Mesenchymal stem cell (in vitro differentiated cells and primary cell): Measurements from ENCODE around the gene COBLL1.

Source experiments
- DNase-seq: peaks from one replicate; pipeline ENCODE4 v3.0.0-alpha.2; 2013
- H2AFZ ChIP-seq: one replicate; pipeline ENCODE4 v1.6.1; 2013; ENCODE audit warnings: low read depth, mild to moderate bottlenecking, control low read depth, inconsistent platforms, low read length, moderate library complexity
- H2AK5ac ChIP-seq: 2 replicates; pipeline ENCODE4 v1.6.1; 2013; ENCODE audit warnings: low read length, moderate library complexity, mild to moderate bottlenecking, inconsistent platforms; ENCODE audit not compliant: severe bottlenecking
- H2BK120ac ChIP-seq: one replicate; pipeline ENCODE4 v1.6.1; 2013; ENCODE audit warnings: low read depth, mild to moderate bottlenecking, inconsistent platforms, low read length, moderate library complexity
- H2BK12ac ChIP-seq, 2 experiments: one replicate each; pipeline ENCODE4 v1.6.1; 2013; ENCODE audit warnings: inconsistent platforms in 2 of 2, low read length in 2 of 2, mild to moderate bottlenecking in 2 of 2, moderate library complexity in 2 of 2, control low read depth in 1 of 2
- H2BK15ac ChIP-seq: one replicate; pipeline ENCODE4 v1.6.1; 2013; ENCODE audit warnings: mild to moderate bottlenecking, low read depth, inconsistent platforms; ENCODE audit not compliant: poor library complexity, severe bottlenecking
- H2BK5ac ChIP-seq: 2 replicates; pipeline ENCODE4 v1.6.1; 2013; ENCODE audit warnings: low read depth, mild to moderate bottlenecking, low read length, control low read depth, inconsistent platforms; ENCODE audit not compliant: poor library complexity, severe bottlenecking
- H3K14ac ChIP-seq, 2 experiments: one replicate each; pipeline ENCODE4 v1.6.1; 2013; ENCODE audit warnings: inconsistent platforms in 2 of 2, low read length in 2 of 2, control low read depth in 1 of 2, mild to moderate bottlenecking in 1 of 2, moderate library complexity in 1 of 2
- H3K18ac ChIP-seq, 2 experiments: one replicate each; pipeline ENCODE4 v1.6.1; 2013; ENCODE audit warnings: inconsistent platforms in 2 of 2, low read length in 2 of 2, control low read depth in 1 of 2, low read depth in 1 of 2, mild to moderate bottlenecking in 1 of 2
- H3K23ac ChIP-seq, 2 experiments: one replicate each; pipeline ENCODE4 v1.6.1; 2013; ENCODE audit warnings: inconsistent platforms in 2 of 2, low read length in 2 of 2, mild to moderate bottlenecking in 2 of 2, moderate library complexity in 2 of 2, control low read depth in 1 of 2
- H3K27ac ChIP-seq: 2 replicates; pipeline ENCODE4 v1.5.1; 2013; ENCODE audit warnings: mild to moderate bottlenecking, moderate library complexity, low read length, control low read depth, inconsistent platforms; ENCODE audit not compliant: poor library complexity, severe bottlenecking
- H3K27me3 ChIP-seq, 2 experiments: 2 replicates each; pipeline versions ENCODE4 v1.6.1 to v1.7.0; 2013; ENCODE audit warnings: low read length in 2 of 2, mild to moderate bottlenecking in 2 of 2, moderate library complexity in 2 of 2, control low read depth in 1 of 2, inconsistent platforms in 1 of 2; ENCODE audit not compliant: control insufficient read depth in 1 of 2, insufficient read depth in 1 of 2
- H3K36me3 ChIP-seq, 2 experiments: 2 replicates each; pipeline versions ENCODE4 v1.6.1 to v1.7.0; 2013; ENCODE audit warnings: low read length in 2 of 2, control low read depth in 1 of 2, inconsistent platforms in 1 of 2, low read depth in 1 of 2, mild to moderate bottlenecking in 1 of 2; ENCODE audit not compliant: insufficient read depth in 2 of 2, control insufficient read depth in 1 of 2
- H3K4ac ChIP-seq, 2 experiments: one replicate each; pipeline ENCODE4 v1.6.1; 2013; ENCODE audit warnings: inconsistent platforms in 2 of 2, low read length in 2 of 2, mild to moderate bottlenecking in 2 of 2, moderate library complexity in 2 of 2, control low read depth in 1 of 2, low read depth in 1 of 2
- H3K4me1 ChIP-seq: 2 replicates; pipeline ENCODE4 v1.6.1; 2013; ENCODE audit warnings: low read depth, low read length, control low read depth; ENCODE audit not compliant: control insufficient read depth, insufficient read depth
- H3K4me2 ChIP-seq: 2 replicates; pipeline ENCODE4 v1.6.1; 2013; ENCODE audit warnings: low read length, mild to moderate bottlenecking, inconsistent platforms; ENCODE audit not compliant: poor library complexity, severe bottlenecking
- H3K4me3 ChIP-seq, 2 experiments: 2 replicates each; pipeline versions ENCODE4 v1.5.1 to v1.7.0; 2013; ENCODE audit warnings: low read length in 2 of 2, mild to moderate bottlenecking in 2 of 2, control low read depth in 1 of 2, low read depth in 1 of 2; ENCODE audit not compliant: insufficient read depth in 1 of 2
- H3K79me1 ChIP-seq: replicated peaks from 2 replicates; pipeline ENCODE4 v1.6.1; 2013; ENCODE audit warnings: mild to moderate bottlenecking, control low read depth, low read length, inconsistent platforms; ENCODE audit not compliant: poor library complexity, severe bottlenecking
- H3K9ac ChIP-seq: 2 replicates; pipeline ENCODE4 v1.7.0; 2013; ENCODE audit warnings: mild to moderate bottlenecking, low read length, moderate library complexity
- H3K9me3 ChIP-seq: 2 replicates; pipeline ENCODE4 v1.7.0; 2013; ENCODE audit warnings: mild to moderate bottlenecking, low read length; ENCODE audit not compliant: control insufficient read depth
- H4K8ac ChIP-seq: one replicate; pipeline ENCODE4 v1.6.1; 2013; ENCODE audit warnings: inconsistent platforms, mild to moderate bottlenecking, low read length, moderate library complexity
- H4K91ac ChIP-seq: one replicate; pipeline ENCODE4 v1.6.1; 2013; ENCODE audit warnings: mild to moderate bottlenecking, low read length, inconsistent platforms
- WGBS: methylation state at CpG from one replicate; pipeline ENCODE4 v1.1.7; 2013; ENCODE audit warnings: mixed read lengths; 5-methylcytosine and 5-hydroxymethylcytosine counted together

Gene COBLL1

GRCh38 chr2:164734196-164734595 lies 107.4 kb downstream of the COBLL1 start:
- Histone ChIP-seq H2AK5ac (peak overlapping the region; percentile 42), H3K4me3 (no peak overlapping the region), H3K18ac (no peak overlapping the region), H3K36me3 (peaks cover 0 to 6% of the 10 kb centered on the region in 2 experiments), H3K4me1 (peaks cover 7% of the 10 kb centered on the region), H3K9ac (no peak overlapping the region), H3K23ac (no peak overlapping the region), H2BK12ac (no peak overlapping the region), H4K8ac (no peak overlapping the region), H2AFZ (no peak overlapping the region), H2BK5ac (peak overlapping the region; percentile 85), H3K14ac (no peak overlapping the region), H2BK120ac (no peak overlapping the region), H3K27ac (peak overlapping the region; percentile 92), H4K91ac (no peak overlapping the region), H3K27me3 (no peaks in the 10 kb centered on the region), H3K9me3 (no peaks in the 10 kb centered on the region), H2BK15ac (no peak overlapping the region), H3K79me1 (peaks cover 3% of the 10 kb centered on the region), H3K4me2 (no peak overlapping the region), H3K4ac (no peak overlapping the region)
- 63% methylated on average over 3 of the region's 3 CpGs for WGBS
- DNase-seq: peak; percentile 7

GRCh38 chr2:164725542-164725941 lies 116.1 kb downstream of the COBLL1 start:
- no peak overlapping the region for H4K91ac ChIP-seq
- H3K4me2 ChIP-seq: no peak overlapping the region
- H3K9me3 ChIP-seq: no peaks in the 10 kb centered on the region
- H3K18ac ChIP-seq: no peak overlapping the region
- H2BK5ac ChIP-seq: peak overlapping the region; percentile 53
- H2BK15ac ChIP-seq: no peak overlapping the region
- H3K4me3 ChIP-seq: no peak overlapping the region
- no peak overlapping the region for H2BK12ac ChIP-seq
- H2AFZ ChIP-seq: no peak overlapping the region
- H3K23ac ChIP-seq: no peak overlapping the region
- peak overlapping the region; percentile 76 for H2AK5ac ChIP-seq
- H3K27ac ChIP-seq: peak overlapping the region; percentile 87
- no peak overlapping the region for H3K9ac ChIP-seq
- no peak for DNase-seq
- H3K14ac ChIP-seq: no peak overlapping the region
- H3K4me1 ChIP-seq: peaks cover 7% of the 10 kb centered on the region
- 100% methylated on average over 2 of the region's 3 CpGs for WGBS
- H3K27me3 ChIP-seq: no peaks in the 10 kb centered on the region
- no peak overlapping the region for H3K4ac ChIP-seq
- H3K36me3 ChIP-seq: peaks cover 0 to 6% of the 10 kb centered on the region in 2 experiments
- no peak overlapping the region for H4K8ac ChIP-seq
- peaks cover 5% of the 10 kb centered on the region for H3K79me1 ChIP-seq
- no peak overlapping the region for H2BK120ac ChIP-seq

GRCh38 chr2:164722616-164723338 lies 118.8 kb downstream of the COBLL1 start:
- Histone ChIP-seq H2BK12ac (no peak overlapping the region), H3K18ac (no peak overlapping the region), H3K4me1 (peaks cover 7% of the 10 kb centered on the region), H2BK5ac (peak overlapping the region; percentile 90), H4K91ac (no peak overlapping the region), H3K23ac (no peak overlapping the region), H3K36me3 (peaks cover 0 to 5% of the 10 kb centered on the region in 2 experiments), H2BK120ac (no peak overlapping the region), H2AK5ac (peak overlapping the region; percentile 91), H2AFZ (no peak overlapping the region), H3K14ac (no peak overlapping the region), H4K8ac (no peak overlapping the region), H3K9me3 (no peaks in the 10 kb centered on the region), H3K4me2 (no peak overlapping the region), H3K4ac (no peak overlapping the region), H3K9ac (peak overlapping the region; percentile 44), H3K27ac (peak overlapping the region; percentile 74), H2BK15ac (no peak overlapping the region), H3K79me1 (peaks cover 2% of the 10 kb centered on the region), H3K27me3 (no peaks in the 10 kb centered on the region), H3K4me3 (no peak overlapping the region)
- DNase-seq: peak; percentile 15
- WGBS: no CpG with 5 or more reads among the region's 2 CpGs

- H3K4me1 ChIP-seq: peaks cover 7% of the 10 kb centered on the region
- no peak overlapping the region for H4K91ac ChIP-seq
- H3K4me3 ChIP-seq: no peak overlapping the region
- no peak overlapping the region for H2BK12ac ChIP-seq
- no peak overlapping the region for H3K9ac ChIP-seq
- H3K18ac ChIP-seq: no peak overlapping the region
- H3K9me3 ChIP-seq: no peaks in the 10 kb centered on the region
- no peak overlapping the region for H2AK5ac ChIP-seq
- no peak overlapping the region for H2AFZ ChIP-seq
- no peak overlapping the region for H2BK120ac ChIP-seq
- DNase-seq: no peak
- H3K27ac ChIP-seq: peak overlapping the region; percentile 92
- no peak overlapping the region for H2BK5ac ChIP-seq
- H3K36me3 ChIP-seq: peaks cover 0 to 5% of the 10 kb centered on the region in 2 experiments
- H3K79me1 ChIP-seq: peaks cover 2% of the 10 kb centered on the region
- H4K8ac ChIP-seq: no peak overlapping the region
- no peak overlapping the region for H3K4ac ChIP-seq
- H2BK15ac ChIP-seq: no peak overlapping the region
- H3K4me2 ChIP-seq: no peak overlapping the region
- no peak overlapping the region for H3K23ac ChIP-seq
- no peak overlapping the region for H3K14ac ChIP-seq
- no CpG with 5 or more reads among the region's 1 CpG for WGBS
- no peaks in the 10 kb centered on the region for H3K27me3 ChIP-seq
Measured at GRCh38 chr2:164721430-164721829, 120.2 kb downstream of the COBLL1 start.
